GM13977 (cell line): Measurements from ENCODE around the gene STX4.

ENCODE experiments used
- DNase-seq: peaks from one replicate; pipeline ENCODE4 v3.0.0; 2012; ENCODE audit warnings: low spot score
- in situ Hi-C: fragments of 300-500 bp; cut with MboI; formaldehyde crosslinking; loops from one replicate; pipeline ENCODE4 v1.12.0; 2022; ENCODE audit warnings: low sequenced_read_pairs, low pct_unique_long_range_greater_than_20kb, mixed read lengths, inconsistent platforms; ENCODE audit not compliant: unreplicated experiment
- TF ChIP-seq, protein P1 (sequence below): IDR thresholded peaks from 2 replicates; pipeline ENCODE4 v1.5.1; 2012; ENCODE audit warnings: mild to moderate bottlenecking, control low read depth; ENCODE audit not compliant: insufficient read depth; ENCODE audit errors: extremely low read depth, missing control alignments

Gene STX4

DNA sequence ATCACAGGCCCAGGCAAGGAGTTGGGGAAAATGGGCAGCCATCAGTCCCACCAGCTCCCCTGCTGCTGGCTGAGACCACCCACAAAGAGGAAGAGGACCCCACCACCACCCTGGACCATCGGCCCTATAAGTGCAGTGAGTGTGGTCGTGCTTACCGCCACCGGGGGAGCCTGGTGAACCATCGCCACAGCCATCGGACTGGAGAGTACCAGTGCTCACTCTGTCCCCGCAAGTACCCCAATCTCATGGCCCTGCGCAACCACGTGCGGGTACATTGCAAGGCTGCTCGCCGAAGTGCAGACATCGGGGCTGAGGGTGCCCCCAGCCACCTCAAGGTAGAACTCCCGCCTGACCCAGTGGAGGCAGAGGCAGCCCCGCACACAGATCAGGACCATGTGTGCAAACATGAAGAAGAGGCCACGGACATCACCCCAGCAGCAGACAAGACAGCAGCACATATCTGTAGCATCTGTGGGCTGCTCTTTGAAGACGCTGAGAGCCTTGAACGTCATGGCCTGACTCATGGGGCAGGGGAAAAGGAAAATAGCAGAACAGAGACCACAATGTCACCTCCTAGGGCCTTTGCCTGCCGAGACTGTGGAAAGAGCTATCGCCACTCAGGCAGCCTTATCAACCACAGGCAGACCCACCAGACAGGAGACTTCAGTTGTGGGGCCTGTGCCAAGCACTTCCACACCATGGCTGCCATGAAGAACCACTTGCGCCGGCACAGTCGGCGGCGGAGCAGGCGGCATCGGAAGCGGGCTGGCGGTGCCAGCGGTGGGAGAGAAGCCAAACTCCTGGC lies 44.4 kb downstream of the STX4 start:
- TF ChIP-seq, protein P1, sequence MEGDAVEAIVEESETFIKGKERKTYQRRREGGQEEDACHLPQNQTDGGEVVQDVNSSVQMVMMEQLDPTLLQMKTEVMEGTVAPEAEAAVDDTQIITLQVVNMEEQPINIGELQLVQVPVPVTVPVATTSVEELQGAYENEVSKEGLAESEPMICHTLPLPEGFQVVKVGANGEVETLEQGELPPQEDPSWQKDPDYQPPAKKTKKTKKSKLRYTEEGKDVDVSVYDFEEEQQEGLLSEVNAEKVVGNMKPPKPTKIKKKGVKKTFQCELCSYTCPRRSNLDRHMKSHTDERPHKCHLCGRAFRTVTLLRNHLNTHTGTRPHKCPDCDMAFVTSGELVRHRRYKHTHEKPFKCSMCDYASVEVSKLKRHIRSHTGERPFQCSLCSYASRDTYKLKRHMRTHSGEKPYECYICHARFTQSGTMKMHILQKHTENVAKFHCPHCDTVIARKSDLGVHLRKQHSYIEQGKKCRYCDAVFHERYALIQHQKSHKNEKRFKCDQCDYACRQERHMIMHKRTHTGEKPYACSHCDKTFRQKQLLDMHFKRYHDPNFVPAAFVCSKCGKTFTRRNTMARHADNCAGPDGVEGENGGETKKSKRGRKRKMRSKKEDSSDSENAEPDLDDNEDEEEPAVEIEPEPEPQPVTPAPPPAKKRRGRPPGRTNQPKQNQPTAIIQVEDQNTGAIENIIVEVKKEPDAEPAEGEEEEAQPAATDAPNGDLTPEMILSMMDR = no peak
- DNase-seq = no peak
- in situ Hi-C loops = no loop called here

DNA sequence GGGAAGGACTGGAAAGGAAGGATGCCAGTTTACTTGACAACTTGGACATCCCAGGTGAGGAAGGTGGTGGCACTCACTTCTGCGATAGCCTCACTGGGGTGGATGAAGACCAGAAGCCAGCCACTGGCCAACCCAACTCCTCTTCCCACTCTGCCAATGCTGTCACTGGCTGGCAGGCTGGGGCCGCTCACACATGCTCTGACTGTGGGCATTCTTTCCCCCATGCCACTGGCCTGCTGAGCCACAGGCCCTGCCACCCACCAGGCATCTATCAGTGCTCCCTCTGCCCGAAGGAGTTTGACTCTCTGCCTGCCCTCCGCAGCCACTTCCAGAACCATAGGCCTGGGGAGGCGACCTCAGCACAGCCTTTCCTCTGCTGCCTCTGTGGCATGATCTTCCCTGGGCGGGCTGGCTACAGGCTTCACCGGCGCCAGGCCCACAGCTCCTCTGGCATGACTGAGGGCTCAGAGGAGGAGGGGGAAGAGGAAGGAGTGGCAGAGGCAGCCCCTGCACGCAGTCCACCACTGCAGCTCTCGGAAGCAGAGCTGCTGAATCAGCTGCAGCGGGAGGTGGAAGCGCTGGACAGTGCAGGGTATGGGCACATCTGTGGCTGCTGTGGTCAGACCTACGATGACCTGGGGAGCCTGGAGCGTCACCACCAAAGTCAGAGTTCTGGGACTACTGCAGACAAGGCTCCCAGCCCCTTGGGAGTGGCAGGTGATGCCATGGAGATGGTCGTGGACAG lies 45.4 kb downstream of the STX4 start:
- in situ Hi-C loops = no loop called here
- no peak for DNase-seq
- TF ChIP-seq, protein P1 = no peak

DNA sequence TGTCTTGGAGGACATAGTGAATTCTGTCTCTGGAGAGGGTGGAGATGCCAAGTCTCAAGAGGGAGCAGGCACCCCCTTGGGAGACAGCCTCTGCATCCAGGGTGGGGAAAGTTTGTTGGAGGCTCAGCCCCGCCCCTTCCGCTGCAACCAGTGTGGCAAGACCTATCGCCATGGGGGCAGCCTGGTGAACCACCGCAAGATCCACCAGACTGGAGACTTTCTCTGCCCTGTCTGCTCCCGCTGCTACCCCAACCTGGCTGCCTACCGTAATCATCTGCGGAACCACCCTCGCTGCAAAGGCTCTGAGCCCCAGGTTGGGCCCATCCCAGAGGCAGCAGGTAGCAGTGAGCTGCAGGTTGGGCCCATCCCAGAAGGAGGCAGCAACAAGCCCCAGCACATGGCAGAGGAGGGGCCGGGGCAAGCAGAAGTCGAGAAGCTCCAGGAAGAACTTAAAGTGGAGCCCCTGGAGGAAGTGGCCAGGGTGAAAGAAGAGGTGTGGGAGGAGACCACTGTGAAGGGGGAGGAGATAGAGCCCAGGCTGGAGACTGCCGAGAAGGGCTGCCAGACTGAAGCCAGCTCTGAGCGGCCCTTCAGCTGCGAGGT lies 46.1 kb downstream of the STX4 start:
- DNase-seq = no peak
- TF ChIP-seq, protein P1 = no peak
- in situ Hi-C loops = no loop called here

DNA sequence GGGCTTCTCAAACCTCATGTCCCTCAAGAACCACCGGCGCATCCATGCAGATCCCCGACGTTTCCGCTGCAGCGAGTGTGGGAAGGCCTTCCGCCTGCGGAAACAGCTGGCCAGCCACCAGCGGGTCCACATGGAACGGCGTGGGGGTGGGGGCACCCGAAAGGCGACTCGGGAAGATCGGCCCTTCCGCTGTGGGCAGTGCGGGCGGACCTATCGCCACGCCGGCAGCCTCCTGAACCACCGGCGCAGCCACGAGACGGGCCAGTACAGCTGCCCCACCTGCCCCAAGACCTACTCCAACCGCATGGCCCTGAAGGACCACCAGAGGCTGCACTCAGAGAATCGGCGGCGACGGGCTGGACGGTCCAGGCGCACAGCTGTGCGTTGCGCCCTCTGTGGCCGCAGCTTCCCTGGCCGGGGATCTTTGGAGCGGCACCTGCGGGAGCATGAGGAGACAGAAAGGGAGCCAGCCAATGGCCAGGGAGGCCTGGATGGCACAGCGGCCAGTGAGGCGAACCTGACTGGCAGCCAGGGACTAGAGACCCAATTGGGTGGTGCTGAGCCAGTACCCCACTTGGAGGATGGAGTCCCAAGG lies 46.8 kb downstream of the STX4 start:
- in situ Hi-C loops = no loop called here
- TF ChIP-seq, protein P1 = no peak
- no peak for DNase-seq

DNA sequence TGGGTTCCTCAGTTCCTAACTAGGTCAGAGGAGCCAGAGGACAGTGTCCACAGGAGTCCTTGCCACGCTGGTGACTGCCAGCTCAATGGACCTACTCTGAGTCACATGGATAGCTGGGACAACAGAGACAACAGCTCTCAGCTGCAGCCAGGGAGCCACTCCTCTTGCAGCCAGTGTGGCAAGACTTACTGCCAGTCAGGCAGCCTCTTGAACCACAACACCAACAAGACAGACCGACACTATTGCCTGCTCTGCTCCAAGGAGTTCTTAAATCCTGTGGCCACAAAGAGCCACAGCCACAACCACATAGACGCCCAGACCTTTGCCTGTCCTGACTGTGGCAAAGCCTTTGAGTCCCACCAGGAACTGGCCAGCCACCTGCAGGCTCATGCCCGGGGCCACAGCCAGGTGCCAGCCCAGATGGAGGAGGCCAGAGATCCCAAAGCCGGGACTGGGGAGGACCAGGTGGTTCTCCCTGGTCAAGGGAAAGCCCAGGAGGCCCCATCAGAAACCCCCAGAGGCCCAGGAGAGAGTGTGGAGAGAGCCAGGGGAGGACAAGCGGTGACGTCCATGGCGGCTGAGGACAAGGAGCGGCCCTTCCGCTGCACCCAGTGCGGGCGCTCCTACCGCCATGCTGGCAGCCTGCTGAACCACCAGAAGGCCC lies 47.5 kb downstream of the STX4 start:
- TF ChIP-seq, protein P1 = no peak
- no peak for DNase-seq
- in situ Hi-C loops = no loop called here
